Sigmoid colon (tissue), 3 donors: ENCODE measurements around the gene ARCN1.

Experiments used
- CTCF ChIP-seq, 4 experiments: fragments of 450-650 bp in 3 of 4; fragments of 200-600 bp in 1 of 4; IDR thresholded peaks; one replicate each; pipeline ENCODE4 v1.5.1; 2016 to 2019; ENCODE audit warnings: antibody characterized with exemption in 4 of 4, mild to moderate bottlenecking in 3 of 4, moderate library complexity in 2 of 4
- POLR2A ChIP-seq, 2 donors: fragments of 450-650 bp; IDR thresholded peaks; one replicate each; pipeline ENCODE4 v1.6.1; 2016; ENCODE audit warnings: antibody characterized with exemption in 2 of 2, mild to moderate bottlenecking in 2 of 2, moderate library complexity in 2 of 2

DNA sequence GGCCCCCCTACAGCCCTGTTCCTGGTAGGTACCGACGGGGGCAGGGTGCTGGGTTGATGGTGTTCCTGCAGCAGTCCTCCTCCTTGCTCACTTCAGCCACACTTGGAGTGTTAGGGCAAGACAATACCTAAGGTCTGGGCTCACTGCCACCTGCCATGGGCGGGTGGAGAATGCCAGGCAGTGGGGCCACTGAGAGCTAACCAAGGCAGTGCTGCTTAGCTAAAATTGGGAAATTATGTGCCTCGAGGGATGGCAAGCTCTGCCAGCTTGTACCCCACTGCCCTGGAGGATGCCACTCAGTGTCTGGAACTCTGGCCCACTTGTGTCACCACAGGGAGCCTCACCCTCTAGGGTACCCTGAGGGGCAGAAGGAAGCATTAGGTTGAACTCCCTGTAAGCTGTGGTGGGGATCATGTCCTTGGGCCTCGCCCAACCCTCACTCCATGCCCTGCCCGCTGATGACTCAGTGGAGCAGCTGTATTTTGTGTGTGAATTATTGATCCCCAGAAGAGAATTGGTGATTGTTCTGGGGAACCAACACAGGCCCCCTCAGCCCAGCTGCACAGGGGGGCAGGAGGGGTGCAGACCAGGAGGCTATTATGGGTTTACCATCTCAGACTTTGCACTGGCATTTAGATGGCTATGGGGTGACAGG is 53.0 kb downstream of the ARCN1 start:
- TF ChIP-seq CTCF (IDR thresholded peaks at IDR 0.05): no peak
- no peak for TF ChIP-seq POLR2A (IDR thresholded peaks at IDR 0.05)
